Testis (tissue), 5 donors: Measurements from ENCODE around the gene EHHADH. TPM values are rescaled to one million over a fixed set of nuclear protein-coding genes. Genes with fewer than 3 reads are reported as not detected.
A peak's percentile ranks its signal among the peaks of the same experiment; 100 is the strongest.
"Not testable (repeated sequence)": the region's sequence is repeated elsewhere in the genome, so short reads cannot be mapped to it uniquely, and the experiment has no call there.

Experiments used
- DNase-seq: peaks from one replicate; pipeline ENCODE4 v3.0.0-alpha.2; 2019
- H3K27ac ChIP-seq, 2 donors: fragments of 200-600 bp; sonication (generic); one replicate each; pipeline ENCODE4 v1.5.1; 2019
- H3K27me3 ChIP-seq: fragments of 200-600 bp; sonication (generic); one replicate; pipeline ENCODE4 v1.5.1; 2019
- H3K36me3 ChIP-seq: fragments of 200-600 bp; sonication (generic); one replicate; pipeline ENCODE4 v1.5.1; 2017; ENCODE audit warnings: low read depth; ENCODE audit errors: missing control alignments
- H3K4me1 ChIP-seq: fragments of 200-600 bp; sonication (generic); one replicate; pipeline ENCODE4 v1.5.1; 2019
- H3K4me3 ChIP-seq, 2 donors: fragments of 200-600 bp; sonication (generic); one replicate each; pipeline ENCODE4 v1.5.1; 2017 to 2019
- H3K9me3 ChIP-seq: fragments of 200-600 bp; sonication (generic); one replicate; pipeline ENCODE4 v1.5.1; 2017
- POLR2A ChIP-seq: fragments of 450-650 bp; IDR thresholded peaks from one replicate; pipeline ENCODE4 v1.6.1; 2017; ENCODE audit warnings: antibody characterized with exemption, mild to moderate bottlenecking, moderate library complexity
- WGBS, 2 donors: methylation state at CpG; one replicate each; pipeline ENCODE4 v1.1.5; 2018; 5-methylcytosine and 5-hydroxymethylcytosine counted together
- intact Hi-C: fragments of 100-400 bp; cut with DNase I; formaldehyde crosslinking; loops from one replicate; pipeline ENCODE4 v1.15.1; 2023; ENCODE audit warnings: low total_unique reads
- long read RNA-seq, 2 donors: transcript quantifications; one replicate each; lab custom pipeline, GENCODE V29; 2026
- polyA plus RNA-seq: library from polyadenylated mRNA; stranded (reverse); fragments of 350-450 nt; fragmentation: Illumina TruSeq; extraction: RNeasy Lipid Tissue Mini Kit (QIAGEN cat#74804); gene quantifications from one replicate; pipeline ENCODE4 v1.2.3, GENCODE V29; 2014; ENCODE audit warnings: low read depth, low replicate concordance; ENCODE audit not compliant: insufficient read depth
- total RNA-seq, 2 donors: library from RNA; depleted of rRNA; stranded (reverse); fragments of >200 nt; gene quantifications; one replicate each; pipeline ENCODE4 v1.2.3, GENCODE V29; 2016
- TF ChIP-seq, protein P1 (sequence below), 3 experiments: fragments of 450-650 bp in 2 of 3; fragments of 200-600 bp in 1 of 3; sonication (generic) in 1 of 3; IDR thresholded peaks; one replicate each; pipeline ENCODE4 v1.5.1; 2016 to 2019; ENCODE audit warnings: antibody characterized with exemption in 3 of 3, mild to moderate bottlenecking in 2 of 3, moderate library complexity in 1 of 3

EHHADH gene
- 1 to 10 TPM; 5.2 to 7.5 TPM for total RNA-seq
- polyA plus RNA-seq = 6.1 TPM
- long read RNA-seq, donor 1 = 0 reads
- long read RNA-seq, donor 2, partial matches to known transcripts = 0 of 2 reads
- long read RNA-seq, donor 2, other reads (novel, unspliced or antisense) = 0 of 2 reads

DNA sequence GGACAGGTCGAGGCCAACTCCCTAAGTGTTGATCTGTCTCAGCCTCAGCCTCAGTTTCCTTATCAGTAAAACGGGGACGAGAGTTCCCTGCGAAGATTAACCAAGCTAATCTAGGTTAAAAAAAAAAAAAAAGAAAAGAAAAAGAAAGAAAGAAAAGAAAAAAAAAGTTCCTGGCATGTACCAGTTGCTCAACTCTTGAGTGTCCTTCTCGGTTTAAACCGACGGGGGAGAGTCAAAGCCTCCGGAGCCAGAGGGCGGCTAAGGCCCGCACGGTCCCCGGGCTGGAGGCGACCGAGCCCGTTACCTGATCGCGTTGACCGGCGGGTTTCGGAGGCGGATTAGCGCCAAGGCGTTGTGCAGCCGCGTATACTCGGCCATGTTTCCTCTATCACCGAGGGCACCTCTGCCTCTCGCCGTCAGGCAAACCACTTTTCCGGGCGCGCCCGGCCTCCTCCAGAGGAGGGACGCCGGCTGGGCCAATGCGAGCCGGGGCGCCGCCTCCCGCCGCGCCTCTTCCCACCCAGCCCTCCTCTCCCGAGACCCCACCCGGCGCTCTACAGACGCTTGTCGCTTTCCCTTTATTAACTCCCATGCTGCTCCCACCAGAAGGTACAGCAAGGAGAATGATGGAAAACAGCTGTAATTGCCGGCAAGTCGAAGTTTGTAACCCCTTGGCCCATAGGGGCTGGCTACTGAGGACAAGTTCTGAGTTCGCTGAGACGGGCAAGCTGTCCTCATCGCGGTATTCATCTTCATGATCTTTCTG is at the start of gene EHHADH:
TSS of gene EHHADH (minus strand) at position 405 of the 766 bp plus-strand sequence. CDS start at position 378, 27 bp downstream.
- no peaks in the 10 kb centered on the region for H3K27me3 ChIP-seq
- peak; percentile 81 for DNase-seq
- H3K27ac ChIP-seq = peak within 1 kb of the TSS; percentile 2 to 42
- TF ChIP-seq, protein P1, sequence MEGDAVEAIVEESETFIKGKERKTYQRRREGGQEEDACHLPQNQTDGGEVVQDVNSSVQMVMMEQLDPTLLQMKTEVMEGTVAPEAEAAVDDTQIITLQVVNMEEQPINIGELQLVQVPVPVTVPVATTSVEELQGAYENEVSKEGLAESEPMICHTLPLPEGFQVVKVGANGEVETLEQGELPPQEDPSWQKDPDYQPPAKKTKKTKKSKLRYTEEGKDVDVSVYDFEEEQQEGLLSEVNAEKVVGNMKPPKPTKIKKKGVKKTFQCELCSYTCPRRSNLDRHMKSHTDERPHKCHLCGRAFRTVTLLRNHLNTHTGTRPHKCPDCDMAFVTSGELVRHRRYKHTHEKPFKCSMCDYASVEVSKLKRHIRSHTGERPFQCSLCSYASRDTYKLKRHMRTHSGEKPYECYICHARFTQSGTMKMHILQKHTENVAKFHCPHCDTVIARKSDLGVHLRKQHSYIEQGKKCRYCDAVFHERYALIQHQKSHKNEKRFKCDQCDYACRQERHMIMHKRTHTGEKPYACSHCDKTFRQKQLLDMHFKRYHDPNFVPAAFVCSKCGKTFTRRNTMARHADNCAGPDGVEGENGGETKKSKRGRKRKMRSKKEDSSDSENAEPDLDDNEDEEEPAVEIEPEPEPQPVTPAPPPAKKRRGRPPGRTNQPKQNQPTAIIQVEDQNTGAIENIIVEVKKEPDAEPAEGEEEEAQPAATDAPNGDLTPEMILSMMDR (IDR thresholded peaks at IDR 0.05) = no peak
- no peak for TF ChIP-seq POLR2A
- no peaks in the 10 kb centered on the region for H3K4me1 ChIP-seq
- H3K4me3 ChIP-seq = peak within 1 kb of the TSS; percentile 53 to 69
- no peaks in the 10 kb centered on the region for H3K36me3 ChIP-seq
- no peaks in the 10 kb centered on the region for H3K9me3 ChIP-seq
- 3 to 4% methylated on average over 51 to 53 of the region's 53 CpGs for WGBS, 2 donors
- intact Hi-C loops = no loop called here

DNA sequence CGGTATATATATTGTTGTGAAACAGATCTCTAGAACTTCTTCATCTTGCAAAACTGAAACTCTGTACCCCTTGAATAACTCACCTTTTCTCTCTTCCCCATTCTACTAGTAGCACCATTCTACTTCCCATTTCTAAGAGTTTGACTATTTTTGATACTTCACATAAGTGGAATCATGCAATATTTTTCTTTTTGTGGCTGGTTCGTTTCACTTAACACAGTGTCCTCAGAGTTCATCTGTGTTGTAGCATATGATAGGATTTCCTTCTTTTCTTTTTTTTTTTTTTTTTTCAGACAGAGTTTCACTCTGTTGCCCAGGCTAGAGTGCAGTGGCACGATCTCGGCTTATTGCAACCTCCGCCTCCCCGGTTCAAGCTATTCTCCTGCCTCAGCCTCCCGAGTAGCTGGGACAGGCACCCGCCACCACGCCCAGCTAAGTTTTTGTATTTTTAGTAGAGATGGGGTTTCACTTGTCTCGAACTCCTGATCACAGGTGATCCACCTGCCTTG is 46.1 kb upstream of the EHHADH start:
- intact Hi-C loops, DNase-seq, H3K4me1 ChIP-seq, H3K27me3 ChIP-seq, H3K9me3 ChIP-seq, H3K4me3 ChIP-seq, H3K36me3 ChIP-seq: not testable (repeated sequence)
- WGBS, 2 donors = 89 to 92% methylated on average over 10 of the region's 10 CpGs
- H3K27ac ChIP-seq = peak overlapping the region in 1 of 2 donors; percentile 1

DNA sequence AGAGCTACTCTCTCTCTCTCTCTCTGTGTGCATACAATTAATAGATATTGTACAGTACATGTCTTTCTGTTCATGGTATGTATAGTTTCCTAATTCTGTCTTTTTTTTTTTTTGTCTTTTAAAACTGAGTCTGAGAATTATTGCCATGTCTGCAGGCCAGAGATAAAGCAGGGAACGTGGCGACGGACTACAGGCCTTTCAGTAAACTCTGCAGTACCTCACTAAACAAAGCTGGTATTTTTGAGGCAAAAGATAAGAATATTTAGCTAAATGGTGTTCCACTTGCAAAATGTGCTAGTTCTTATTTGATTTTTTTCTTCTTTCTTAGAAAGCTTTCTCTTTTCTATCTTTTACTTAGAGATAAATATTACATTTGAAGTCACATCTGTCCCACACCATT is 44.0 kb upstream of the EHHADH start:
- Histone ChIP-seq H3K27ac (no peak overlapping the region), H3K36me3 (no peaks in the 10 kb centered on the region), H3K4me1 (no peaks in the 10 kb centered on the region), H3K9me3 (no peaks in the 10 kb centered on the region), H3K27me3 (no peaks in the 10 kb centered on the region), H3K4me3 (no peak overlapping the region)
- DNase-seq = no peak
- 60 to 71% methylated on average over 3 of the region's 3 CpGs for WGBS, 2 donors
- TF ChIP-seq POLR2A = no peak
- TF ChIP-seq, protein P1 (IDR thresholded peaks at IDR 0.05) = no peak
- intact Hi-C loops = no loop called here

DNA sequence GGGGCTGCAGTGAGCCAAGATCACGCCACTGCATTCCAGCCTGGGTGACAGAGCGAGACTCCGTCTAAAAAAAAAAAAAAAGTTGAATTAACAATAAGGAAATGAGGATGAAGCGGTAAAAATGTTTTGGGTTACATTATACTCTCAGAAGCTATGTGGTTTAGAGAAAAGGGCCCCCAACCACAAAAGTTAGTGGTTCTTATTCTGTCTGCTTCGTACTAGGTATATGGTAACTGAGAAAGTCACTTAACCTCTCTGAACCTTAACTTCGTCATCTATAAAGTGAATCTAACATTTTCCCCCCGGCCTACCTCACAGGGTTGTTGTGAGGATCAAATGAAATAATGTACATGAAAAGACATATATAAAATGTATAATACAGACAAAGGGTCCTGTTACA is 38.4 kb upstream of the EHHADH start:
- no peaks in the 10 kb centered on the region for H3K36me3 ChIP-seq
- intact Hi-C loops = no loop called here
- 94 to 98% methylated on average over 7 of the region's 7 CpGs for WGBS, 2 donors

DNA sequence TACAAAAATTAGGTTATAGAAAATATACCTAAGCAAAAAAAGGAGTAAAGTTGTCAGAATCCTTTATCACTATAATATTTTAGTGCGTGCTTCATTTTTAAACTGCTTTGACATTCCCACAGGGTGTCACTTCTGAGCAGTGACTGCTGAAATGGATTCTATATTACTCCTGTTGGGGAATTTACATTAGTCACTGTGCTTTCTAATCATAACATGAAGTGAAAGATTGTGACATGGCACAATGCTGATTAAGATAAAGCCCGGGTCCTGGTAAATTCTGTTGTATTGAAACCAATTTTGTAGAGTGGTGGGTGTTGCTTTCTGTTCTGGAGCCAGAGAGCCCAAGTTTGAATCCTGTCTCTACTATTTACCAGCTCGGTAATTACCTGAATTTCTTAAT is 36.4 kb upstream of the EHHADH start:
- no peak for TF ChIP-seq POLR2A
- TF ChIP-seq, protein P1 (IDR thresholded peaks at IDR 0.05) = no peak
- Histone ChIP-seq H3K27ac (no peak overlapping the region), H3K9me3 (no peaks in the 10 kb centered on the region), H3K4me3 (no peak overlapping the region), H3K27me3 (no peaks in the 10 kb centered on the region), H3K4me1 (peaks cover 5% of the 10 kb centered on the region), H3K36me3 (no peaks in the 10 kb centered on the region)
- 73 to 74% methylated on average over 3 of the region's 3 CpGs for WGBS, 2 donors
- intact Hi-C loops = no loop called here
- no peak for DNase-seq

More for the DNA sequence above, 38.4 kb upstream of the EHHADH start:
- no peaks in the 10 kb centered on the region for H3K27me3 ChIP-seq
- no peaks in the 10 kb centered on the region for H3K9me3 ChIP-seq
- no peak for TF ChIP-seq POLR2A
- TF ChIP-seq, protein P1 (IDR thresholded peaks at IDR 0.05) = no peak
- H3K27ac ChIP-seq = no peak overlapping the region
- no peak overlapping the region for H3K4me3 ChIP-seq
- H3K4me1 ChIP-seq = no peaks in the 10 kb centered on the region
- DNase-seq = no peak
